22Rv1 (cell line): ENCODE measurements around the gene SLC44A5.
"Not testable (repeated sequence)": the region's sequence is repeated elsewhere in the genome, so short reads cannot be mapped to it uniquely, and the experiment has no call there.

Experiments used
- ZFX ChIP-seq: fragments of 450-650 bp; IDR thresholded peaks from 2 replicates; pipeline ENCODE4 v1.6.1; 2017; ENCODE audit warnings: antibody characterized with exemption, borderline replicate concordance
- TF ChIP-seq, protein P1 (sequence below): fragments of 450-650 bp; IDR thresholded peaks from 2 replicates; pipeline ENCODE4 v1.5.1; 2017; ENCODE audit warnings: mild to moderate bottlenecking

DNA sequence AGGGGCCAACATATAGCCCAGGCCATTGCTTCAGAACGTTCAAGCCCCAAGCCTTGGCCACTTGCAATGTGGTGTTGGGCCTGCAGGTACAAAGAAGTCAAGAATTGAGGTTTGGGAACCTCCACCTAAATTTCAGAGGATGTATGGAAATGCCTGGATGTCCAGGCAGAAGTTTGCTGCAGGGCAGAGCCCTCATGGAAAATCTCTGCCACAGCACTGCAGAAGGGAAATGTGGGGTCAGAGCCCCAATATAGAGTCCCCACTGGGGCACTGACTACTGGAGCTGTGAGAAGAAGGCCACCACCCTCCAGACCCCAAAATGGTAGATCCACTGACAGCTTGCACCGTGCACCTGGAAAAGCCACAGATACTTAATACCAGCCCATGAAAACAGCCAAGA, 36.3 kb upstream of the SLC44A5 start:
- TF ChIP-seq, protein P1, sequence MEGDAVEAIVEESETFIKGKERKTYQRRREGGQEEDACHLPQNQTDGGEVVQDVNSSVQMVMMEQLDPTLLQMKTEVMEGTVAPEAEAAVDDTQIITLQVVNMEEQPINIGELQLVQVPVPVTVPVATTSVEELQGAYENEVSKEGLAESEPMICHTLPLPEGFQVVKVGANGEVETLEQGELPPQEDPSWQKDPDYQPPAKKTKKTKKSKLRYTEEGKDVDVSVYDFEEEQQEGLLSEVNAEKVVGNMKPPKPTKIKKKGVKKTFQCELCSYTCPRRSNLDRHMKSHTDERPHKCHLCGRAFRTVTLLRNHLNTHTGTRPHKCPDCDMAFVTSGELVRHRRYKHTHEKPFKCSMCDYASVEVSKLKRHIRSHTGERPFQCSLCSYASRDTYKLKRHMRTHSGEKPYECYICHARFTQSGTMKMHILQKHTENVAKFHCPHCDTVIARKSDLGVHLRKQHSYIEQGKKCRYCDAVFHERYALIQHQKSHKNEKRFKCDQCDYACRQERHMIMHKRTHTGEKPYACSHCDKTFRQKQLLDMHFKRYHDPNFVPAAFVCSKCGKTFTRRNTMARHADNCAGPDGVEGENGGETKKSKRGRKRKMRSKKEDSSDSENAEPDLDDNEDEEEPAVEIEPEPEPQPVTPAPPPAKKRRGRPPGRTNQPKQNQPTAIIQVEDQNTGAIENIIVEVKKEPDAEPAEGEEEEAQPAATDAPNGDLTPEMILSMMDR: not testable (repeated sequence)
- TF ChIP-seq ZFX: not testable (repeated sequence)
